Stomach (tissue), 4 donors: ENCODE measurements around the gene ADRB1.

Experiments used
- CTCF ChIP-seq, 7 experiments: fragments of 450-650 bp in 4 of 7; fragments of 200-600 bp in 3 of 7; sonication (generic) in 3 of 7; IDR thresholded peaks; one replicate each; pipeline ENCODE4 v1.5.1; 2016 to 2019; ENCODE audit warnings: antibody characterized with exemption in 7 of 7, control low read depth in 2 of 7, mild to moderate bottlenecking in 1 of 7
- EP300 ChIP-seq: sonication (generic); formaldehyde crosslinking; IDR thresholded peaks from one replicate; pipeline ENCODE4 v1.6.1; 2017; ENCODE audit warnings: antibody characterized with exemption
- POLR2A ChIP-seq, 4 donors: fragments of 450-650 bp; IDR thresholded peaks; one replicate each; pipeline ENCODE4 v1.6.1; 2016; ENCODE audit warnings: antibody characterized with exemption in 4 of 4, control low read depth in 2 of 4, mild to moderate bottlenecking in 1 of 4, moderate library complexity in 1 of 4
- POLR2AphosphoS5 ChIP-seq, 3 donors: sonication (generic); formaldehyde crosslinking; IDR thresholded peaks; one replicate each; pipeline ENCODE4 v1.6.1; 2016; ENCODE audit warnings: antibody characterized with exemption in 3 of 3

- TF ChIP-seq CTCF (IDR thresholded peaks at IDR 0.05), result no peak
- TF ChIP-seq POLR2A (IDR thresholded peaks at IDR 0.05), result no peak
- TF ChIP-seq EP300, result no peak
- TF ChIP-seq POLR2AphosphoS5 (IDR thresholded peaks at IDR 0.05), result no peak
These were observed 14.2 kb downstream of the ADRB1 start for GRCh38 chr10:114057855-114058254.
